Erythroblast (primary cell): ENCODE data around the gene SLC25A51.
"Not testable (repeated sequence)": the region's sequence is repeated elsewhere in the genome, so short reads cannot be mapped to it uniquely, and the experiment has no call there.

Experiments used
- DNase-seq, 2 experiments: peaks; one replicate each; lab custom pipeline; 2025; lab: John Stamatoyannopoulos, UW
- GATA1 ChIP-seq: IDR thresholded peaks from 2 replicates; pipeline ENCODE4 v1.6.1; 2011; ENCODE audit warnings: low read depth, mild to moderate bottlenecking, control low read depth, low read length, moderate library complexity
- POLR2A ChIP-seq: IDR thresholded peaks from 2 replicates; pipeline ENCODE4 v1.6.1; 2011; ENCODE audit warnings: mild to moderate bottlenecking, low read length

Gene SLC25A51

GRCh38 chr9:37889536-37889935 lies 14.4 kb downstream of the SLC25A51 start:
- DNase-seq: peak; percentile 54 to 76
- TF ChIP-seq POLR2A: no peak
- TF ChIP-seq GATA1: no peak

- DNase-seq: not testable (repeated sequence)
Measured at GRCh38 chr9:37887977-37888583, 15.8 kb downstream of the SLC25A51 start.

GRCh38 chr9:37880916-37881479 lies 22.9 kb downstream of the SLC25A51 start:
- no peak for DNase-seq
- TF ChIP-seq GATA1 (no peak), POLR2A (no peak)

GRCh38 chr9:37876376-37876775 lies 27.6 kb downstream of the SLC25A51 start:
- TF ChIP-seq GATA1 (no peak), POLR2A (no peak)
- DNase-seq: no peak

GRCh38 chr9:37873955-37874354 lies 30.0 kb downstream of the SLC25A51 start:
- TF ChIP-seq POLR2A: no peak
- TF ChIP-seq GATA1: no peak
- DNase-seq: no peak

- no peak for TF ChIP-seq POLR2A
- no peak for TF ChIP-seq GATA1
- no peak for DNase-seq
Measured at GRCh38 chr9:37870799-37871176, 33.1 kb downstream of the SLC25A51 start.

- TF ChIP-seq POLR2A (no peak), GATA1 (no peak)
Measured at GRCh38 chr9:37870081-37870798, 33.7 kb downstream of the SLC25A51 start.

GRCh38 chr9:37862530-37862929 lies 41.4 kb downstream of the SLC25A51 start:
- TF ChIP-seq GATA1: no peak
- TF ChIP-seq POLR2A: no peak
- no peak for DNase-seq

More at GRCh38 chr9:37870081-37870798, 33.7 kb downstream of the SLC25A51 start:
- DNase-seq: no peak

GRCh38 chr9:37859043-37859442 lies 44.9 kb downstream of the SLC25A51 start:
- TF ChIP-seq POLR2A (no peak), GATA1 (no peak)
- peak; percentile 10 to 31 for DNase-seq

- no peak for TF ChIP-seq GATA1
- no peak for TF ChIP-seq POLR2A
- DNase-seq: no peak
Measured at GRCh38 chr9:37856551-37856950, 47.4 kb downstream of the SLC25A51 start.

- no peak for TF ChIP-seq POLR2A
- TF ChIP-seq GATA1: no peak
Measured at GRCh38 chr9:37852222-37852621, 51.7 kb downstream of the SLC25A51 start.

GRCh38 chr9:37840560-37841194 lies 63.2 kb downstream of the SLC25A51 start:
- TF ChIP-seq POLR2A: no peak
- no peak for TF ChIP-seq GATA1
- DNase-seq: peak; percentile 58 to 80

More at GRCh38 chr9:37852222-37852621, 51.7 kb downstream of the SLC25A51 start:
- DNase-seq: no peak

GRCh38 chr9:37839496-37840461 lies 64.1 kb downstream of the SLC25A51 start:
- DNase-seq: peak; percentile 69 to 74
- TF ChIP-seq POLR2A: no peak
- no peak for TF ChIP-seq GATA1
